WTC11 (cell line): ENCODE measurements around the gene BBS1.
A peak's percentile ranks its signal among the peaks of the same experiment; 100 is the strongest.

Experiments
- CBFB ChIP-seq: sonication (generic); formaldehyde crosslinking; IDR thresholded peaks from 2 replicates; pipeline ENCODE4 v1.8.1; 2022; ENCODE audit warnings: mild to moderate bottlenecking, low read depth, missing genetic modification reagents
- CREB1 ChIP-seq: sonication (generic); formaldehyde crosslinking; IDR thresholded peaks from 2 replicates; pipeline ENCODE4 v1.8.0; 2023; ENCODE audit warnings: mild to moderate bottlenecking, missing genetic modification reagents
- CREM ChIP-seq: sonication (generic); formaldehyde crosslinking; IDR thresholded peaks from 2 replicates; pipeline ENCODE4 v1.8.1; 2022; ENCODE audit warnings: mild to moderate bottlenecking, missing genetic modification reagents, moderate library complexity
- CTCF ChIP-seq: fragments of 200-600 bp; IDR thresholded peaks from 2 replicates; pipeline ENCODE4 v1.8.0; 2022; ENCODE audit warnings: antibody characterized with exemption
- MXD4 ChIP-seq: fragments of 250-450 bp; sonication (Bioruptor Pico); IDR thresholded peaks from 2 replicates; pipeline ENCODE4 v1.8.0; 2021; ENCODE audit warnings: mild to moderate bottlenecking, moderate library complexity, borderline replicate concordance
- SP1 ChIP-seq: sonication (generic); formaldehyde crosslinking; conservative IDR thresholded peaks from 2 replicates; pipeline ENCODE4 v1.8.1; 2022; ENCODE audit warnings: missing genetic modification reagents
- ZNF263 ChIP-seq: sonication (generic); formaldehyde crosslinking; IDR thresholded peaks from 2 replicates; pipeline ENCODE4 v1.8.1; 2022; ENCODE audit warnings: low read depth, mild to moderate bottlenecking, moderate library complexity, missing genetic modification reagents
- ZNF416 ChIP-seq: fragments of 250-450 bp; sonication (Bioruptor Pico); IDR thresholded peaks from 2 replicates; pipeline ENCODE4 v1.9.0; 2021; ENCODE audit warnings: mild to moderate bottlenecking, inconsistent platforms
- TF ChIP-seq, protein P1 (sequence below): sonication (generic); formaldehyde crosslinking; IDR thresholded peaks from 2 replicates; pipeline ENCODE4 v1.8.1; 2023; ENCODE audit warnings: mild to moderate bottlenecking, missing genetic modification reagents, moderate library complexity
- TF ChIP-seq, protein P2 (sequence below): sonication (generic); formaldehyde crosslinking; IDR thresholded peaks from 2 replicates; pipeline ENCODE4 v1.8.0; 2022; ENCODE audit warnings: mild to moderate bottlenecking, missing genetic modification reagents

DNA sequence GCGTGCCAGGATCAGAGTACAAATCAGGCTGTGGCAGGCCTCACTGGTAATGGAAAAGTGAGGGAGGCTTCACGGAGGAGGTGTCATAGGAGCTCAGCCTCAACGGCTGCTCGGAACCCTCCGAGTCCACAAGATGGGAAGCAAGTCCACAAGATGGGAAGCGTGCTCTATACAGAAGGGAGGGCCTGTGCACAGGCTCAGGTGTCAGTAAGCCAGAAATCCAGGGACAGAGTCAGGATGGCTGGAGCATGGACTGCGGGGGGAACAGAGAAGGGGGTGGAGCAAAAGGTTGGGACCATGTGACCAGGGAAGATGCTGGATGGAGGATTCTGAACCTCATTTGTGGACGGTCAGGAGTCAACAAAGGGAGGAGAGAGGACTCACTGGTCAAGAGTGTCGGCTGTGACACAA is 33.6 kb upstream of the BBS1 start:
- TF ChIP-seq CTCF (no peak), MXD4 (CRISPR knock-in tag) (no peak), ZNF416 (CRISPR knock-in tag) (no peak), CREB1 (CRISPR knock-in tag) (no peak), CREM (CRISPR knock-in tag) (no peak), CBFB (no peak), ZNF263 (CRISPR knock-in tag) (no peak), SP1 (CRISPR knock-in tag) (0 out of 2 replicates have a peak, but pooled peaks have one; percentile 27)
- TF ChIP-seq, protein P1, sequence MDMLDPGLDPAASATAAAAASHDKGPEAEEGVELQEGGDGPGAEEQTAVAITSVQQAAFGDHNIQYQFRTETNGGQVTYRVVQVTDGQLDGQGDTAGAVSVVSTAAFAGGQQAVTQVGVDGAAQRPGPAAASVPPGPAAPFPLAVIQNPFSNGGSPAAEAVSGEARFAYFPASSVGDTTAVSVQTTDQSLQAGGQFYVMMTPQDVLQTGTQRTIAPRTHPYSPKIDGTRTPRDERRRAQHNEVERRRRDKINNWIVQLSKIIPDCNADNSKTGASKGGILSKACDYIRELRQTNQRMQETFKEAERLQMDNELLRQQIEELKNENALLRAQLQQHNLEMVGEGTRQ (CRISPR knock-in tag): peak; percentile 81
- TF ChIP-seq, protein P2, sequence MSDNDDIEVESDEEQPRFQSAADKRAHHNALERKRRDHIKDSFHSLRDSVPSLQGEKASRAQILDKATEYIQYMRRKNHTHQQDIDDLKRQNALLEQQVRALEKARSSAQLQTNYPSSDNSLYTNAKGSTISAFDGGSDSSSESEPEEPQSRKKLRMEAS (CRISPR knock-in tag): no peak
